KMS-11 (cell line): ENCODE data around the gene EFNA3.

Experiments
- H2AFZ ChIP-seq: fragments of 200-600 bp; sonication (generic); 2 replicates; pipeline ENCODE4 v1.6.1; 2016; ENCODE audit warnings: antibody characterized with exemption, mixed run types, low read depth
- H3K27ac ChIP-seq: fragments of 200-600 bp; sonication (generic); 2 replicates; pipeline ENCODE4 v1.6.1; 2016; ENCODE audit warnings: mild to moderate bottlenecking, mixed run types
- H3K27me3 ChIP-seq: fragments of 200-600 bp; sonication (generic); 2 replicates; pipeline ENCODE4 v1.6.1; 2017; ENCODE audit warnings: mild to moderate bottlenecking, low read depth, mixed run types, moderate library complexity; ENCODE audit not compliant: insufficient read depth
- H3K36me3 ChIP-seq: fragments of 200-600 bp; sonication (generic); 2 replicates; pipeline ENCODE4 v1.6.1; 2017; ENCODE audit warnings: mild to moderate bottlenecking, mixed run types; ENCODE audit not compliant: insufficient read depth
- H3K4me1 ChIP-seq: fragments of 200-600 bp; sonication (generic); 2 replicates; pipeline ENCODE4 v1.6.1; 2016; ENCODE audit warnings: mild to moderate bottlenecking, low read depth, mixed run types; ENCODE audit not compliant: poor library complexity, severe bottlenecking
- H3K4me2 ChIP-seq: fragments of 200-600 bp; sonication (generic); 2 replicates; pipeline ENCODE4 v1.7.0; 2016; ENCODE audit warnings: mild to moderate bottlenecking, mixed run types
- H3K4me3 ChIP-seq: fragments of 200-600 bp; sonication (generic); IDR thresholded peaks from 2 replicates; pipeline ENCODE4 v1.6.1; 2017; ENCODE audit warnings: low read depth, low read length, mixed read lengths; ENCODE audit not compliant: insufficient read depth
- H3K79me2 ChIP-seq: fragments of 200-600 bp; sonication (generic); 2 replicates; pipeline ENCODE4 v1.6.1; 2016; ENCODE audit warnings: low read depth, mixed run types; ENCODE audit not compliant: insufficient read depth
- H3K9ac ChIP-seq: fragments of 200-600 bp; sonication (generic); 2 replicates; pipeline ENCODE4 v1.6.1; 2016; ENCODE audit warnings: mild to moderate bottlenecking, mixed run types
- H4K20me1 ChIP-seq: fragments of 200-600 bp; sonication (generic); 2 replicates; pipeline ENCODE4 v1.6.1; 2016; ENCODE audit warnings: mild to moderate bottlenecking, mixed run types; ENCODE audit not compliant: insufficient read depth
- CTCF ChIP-seq: fragments of 200-600 bp; sonication (generic); conservative IDR thresholded peaks from 2 replicates; pipeline ENCODE4 v1.6.1; 2017; ENCODE audit warnings: low read depth, mild to moderate bottlenecking, antibody characterized with exemption, low read length, moderate library complexity, mixed read lengths

EFNA3 gene

GRCh38 chr1:155071701-155072100 is 6.9 kb upstream of the EFNA3 start:
- H3K79me2 ChIP-seq: no peaks in the 10 kb centered on the region
- H2AFZ ChIP-seq: no peak overlapping the region
- peaks cover 9% of the 10 kb centered on the region for H3K4me1 ChIP-seq
- no peak overlapping the region for H3K27ac ChIP-seq
- H3K9ac ChIP-seq: no peak overlapping the region
- H3K27me3 ChIP-seq: no peaks in the 10 kb centered on the region; the same call in 1 of the 2 replicates
- no peak overlapping the region for H3K4me2 ChIP-seq
- H3K36me3 ChIP-seq: no peaks in the 10 kb centered on the region
- H3K4me3 ChIP-seq: no peak overlapping the region
- no peaks in the 10 kb centered on the region for H4K20me1 ChIP-seq
- TF ChIP-seq CTCF: no peak

DNA sequence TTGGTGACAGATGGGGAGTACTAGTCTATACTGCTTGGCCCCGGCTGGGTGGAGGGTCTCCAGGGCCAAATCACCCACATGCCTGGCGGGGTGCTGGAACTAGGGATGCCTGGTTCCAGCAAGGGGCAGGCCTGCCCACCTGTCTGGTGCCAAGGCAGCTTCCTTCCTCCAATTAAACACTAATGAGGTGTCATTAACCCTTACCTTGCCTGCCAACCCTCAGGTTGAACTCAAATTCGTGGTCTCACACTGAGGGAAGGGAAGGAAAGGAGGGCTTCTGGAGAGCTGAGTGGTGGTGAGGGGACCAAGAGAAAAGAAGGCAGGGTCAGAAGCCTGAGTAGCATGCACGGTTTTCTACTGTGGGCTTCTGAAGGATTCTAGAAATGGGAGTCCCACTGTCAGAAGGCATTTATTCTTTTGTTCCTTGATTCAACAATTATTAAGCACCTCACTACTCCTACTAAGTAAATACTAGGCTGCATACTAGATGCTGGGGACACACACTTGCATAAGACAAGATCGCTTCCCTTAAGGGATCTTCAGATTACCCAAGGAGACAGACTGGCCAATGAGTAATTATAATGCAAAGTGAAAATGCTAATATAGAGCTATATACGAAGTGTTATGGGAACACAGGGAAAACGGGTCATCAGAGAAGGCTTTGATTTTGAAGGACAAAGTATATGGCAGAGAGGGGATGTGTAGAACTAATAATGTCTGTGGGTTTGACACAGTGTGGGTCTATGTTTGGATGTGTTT is 5.9 kb upstream of the EFNA3 start:
- Histone ChIP-seq H3K4me1 (peaks cover 19% of the 10 kb centered on the region), H3K4me3 (no peak overlapping the region), H2AFZ (no peak overlapping the region), H4K20me1 (no peaks in the 10 kb centered on the region), H3K4me2 (no peak overlapping the region), H3K27me3 (peaks cover 4% of the 10 kb centered on the region; the same call in 1 of the 2 replicates), H3K27ac (no peak overlapping the region), H3K79me2 (no peaks in the 10 kb centered on the region), H3K9ac (no peak overlapping the region), H3K36me3 (no peaks in the 10 kb centered on the region)
- no peak for TF ChIP-seq CTCF

GRCh38 chr1:155073377-155074242 is 5.0 kb upstream of the EFNA3 start:
- H3K9ac ChIP-seq: no peak overlapping the region
- H3K4me3 ChIP-seq: no peak overlapping the region
- no peak overlapping the region for H3K4me2 ChIP-seq
- H4K20me1 ChIP-seq: no peaks in the 10 kb centered on the region
- H3K27me3 ChIP-seq: peaks cover 12% of the 10 kb centered on the region; the same call in 1 of the 2 replicates
- no peak overlapping the region for H2AFZ ChIP-seq
- TF ChIP-seq CTCF: no peak
- H3K36me3 ChIP-seq: no peaks in the 10 kb centered on the region
- H3K79me2 ChIP-seq: no peaks in the 10 kb centered on the region
- peaks cover 28% of the 10 kb centered on the region for H3K4me1 ChIP-seq
- no peak overlapping the region for H3K27ac ChIP-seq

DNA sequence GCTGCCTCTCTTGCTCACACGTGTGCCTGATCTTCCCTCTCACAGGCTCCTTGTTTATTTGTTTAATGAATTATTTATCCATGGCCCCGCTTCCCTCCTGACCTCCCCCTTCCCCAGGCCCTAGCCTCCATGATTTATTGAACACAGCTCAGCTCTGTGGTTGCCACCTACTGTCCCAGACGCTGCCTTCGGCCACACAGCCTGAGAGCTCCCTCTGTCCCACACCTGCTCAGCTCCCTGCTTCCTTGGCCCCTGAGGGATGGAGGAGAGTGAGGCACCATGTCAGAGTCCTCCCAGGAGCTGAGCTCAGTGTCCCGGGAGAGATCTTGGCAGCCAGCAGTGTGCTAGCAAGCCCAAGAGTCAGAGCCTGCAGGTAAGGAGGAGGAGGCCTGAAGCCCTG is 3.1 kb upstream of the EFNA3 start:
- peaks cover 39% of the 10 kb centered on the region for H3K4me1 ChIP-seq
- no peak overlapping the region for H3K27ac ChIP-seq
- H3K27me3 ChIP-seq: peaks cover 32% of the 10 kb centered on the region
- no peak overlapping the region for H2AFZ ChIP-seq
- H4K20me1 ChIP-seq: no peaks in the 10 kb centered on the region
- H3K9ac ChIP-seq: no peak overlapping the region
- H3K4me2 ChIP-seq: no peak overlapping the region
- no peaks in the 10 kb centered on the region for H3K79me2 ChIP-seq
- TF ChIP-seq CTCF: no peak
- H3K36me3 ChIP-seq: no peaks in the 10 kb centered on the region
- H3K4me3 ChIP-seq: no peak overlapping the region
